ENCODE results near the gene GSE1.

The GSE1 gene

GRCh38 chr16:85678016-85678415 lies 64.9 kb downstream of the GSE1 start:
- no peaks in the 10 kb centered on the region for H3K4me1 ChIP-seq
- in situ Hi-C loops (cut with MboI; ENCODE audit: low sequenced_read_pairs) = no loop called here
- H3K4me3 ChIP-seq = no peak overlapping the region
- no peak for DNase-seq (ENCODE audit: low spot score in 2 of 2)
- H3K36me3 ChIP-seq (replicated peaks) = peaks cover 96% of the 10 kb centered on the region
- H3K27me3 ChIP-seq (ENCODE audit: low read depth) = no peaks in the 10 kb centered on the region
- H3K9me3 ChIP-seq = no peaks in the 10 kb centered on the region

DNA sequence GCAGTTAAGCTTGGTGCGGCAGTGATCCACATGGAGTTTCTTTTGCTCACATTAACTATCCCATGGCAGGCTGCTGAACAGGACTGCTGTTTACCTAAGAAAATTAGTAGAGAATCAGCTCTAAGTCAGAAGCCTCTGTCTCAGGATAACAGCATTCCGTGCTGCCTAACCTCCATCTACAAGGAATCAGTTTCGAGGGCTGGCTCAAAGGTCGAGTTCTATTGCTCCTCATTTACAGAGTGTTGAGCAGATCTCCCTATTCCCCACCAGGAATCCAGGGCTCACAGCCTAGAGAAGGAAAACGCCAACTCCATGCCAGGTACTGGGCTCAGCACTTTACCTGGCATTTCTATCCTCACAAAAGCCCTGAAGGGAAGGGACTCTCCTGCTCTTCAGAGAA lies 65.7 kb downstream of the GSE1 start:
- in situ Hi-C loops (cut with MboI; ENCODE audit: low sequenced_read_pairs) = no loop called here
- Histone ChIP-seq H3K9me3 (no peaks in the 10 kb centered on the region), H3K4me1 (peaks cover 1% of the 10 kb centered on the region; the same call in 1 of the 2 replicates), H3K4me3 (no peak overlapping the region), H3K36me3 (replicated peaks) (peaks cover 96% of the 10 kb centered on the region), H3K27me3 (ENCODE audit: low read depth) (no peaks in the 10 kb centered on the region)
- DNase-seq (ENCODE audit: low spot score in 2 of 2) = no peak

DNA sequence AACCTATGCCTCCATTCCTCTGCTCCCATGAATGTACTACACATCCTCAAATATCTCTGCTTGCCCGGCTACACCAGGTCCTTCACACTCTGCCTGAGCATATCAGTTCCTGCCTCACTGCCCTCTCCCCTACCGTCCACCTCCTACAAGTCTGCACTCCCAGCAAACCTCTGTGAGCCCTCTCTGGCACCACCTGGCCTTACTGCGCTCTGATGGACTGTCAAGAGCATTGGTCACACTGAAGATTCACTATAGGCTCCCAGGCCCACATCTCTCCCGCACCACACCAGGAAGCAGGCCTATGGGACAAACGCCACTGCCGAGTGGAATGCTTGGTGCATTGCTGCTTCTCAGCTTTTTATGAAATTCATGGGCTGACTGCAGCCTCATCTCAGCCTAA lies 66.7 kb downstream of the GSE1 start:
- no peaks in the 10 kb centered on the region for H3K27me3 ChIP-seq (ENCODE audit: low read depth)
- in situ Hi-C loops (cut with MboI; ENCODE audit: low sequenced_read_pairs) = no loop called here
- H3K36me3 ChIP-seq (replicated peaks) = peaks cover 91% of the 10 kb centered on the region
- no peaks in the 10 kb centered on the region for H3K9me3 ChIP-seq
- H3K4me3 ChIP-seq = no peak overlapping the region
- H3K4me1 ChIP-seq = peaks cover 6% of the 10 kb centered on the region; the same call in 1 of the 2 replicates
- no peak for DNase-seq (ENCODE audit: low spot score in 2 of 2)

- H3K27me3 ChIP-seq (ENCODE audit: low read depth) = no peaks in the 10 kb centered on the region
- H3K4me3 ChIP-seq = no peak overlapping the region
- in situ Hi-C loops (cut with MboI; ENCODE audit: low sequenced_read_pairs) = no loop called here
- DNase-seq (ENCODE audit: low spot score in 2 of 2) = no peak
- H3K4me1 ChIP-seq = peaks cover 6% of the 10 kb centered on the region; the same call in 1 of the 2 replicates
- no peaks in the 10 kb centered on the region for H3K9me3 ChIP-seq
- peaks cover 90% of the 10 kb centered on the region for H3K36me3 ChIP-seq (replicated peaks)
Measured at GRCh38 chr16:85680352-85680944, 67.3 kb downstream of the GSE1 start.

- in situ Hi-C loops (cut with MboI; ENCODE audit: low sequenced_read_pairs) = no loop called here
- H3K27me3 ChIP-seq (ENCODE audit: low read depth) = no peaks in the 10 kb centered on the region
- no peak overlapping the region for H3K4me3 ChIP-seq
- DNase-seq (ENCODE audit: low spot score in 2 of 2) = no peak
- H3K4me1 ChIP-seq = peaks cover 6% of the 10 kb centered on the region
- peaks cover 88% of the 10 kb centered on the region for H3K36me3 ChIP-seq (replicated peaks)
- H3K9me3 ChIP-seq = no peaks in the 10 kb centered on the region
Measured at GRCh38 chr16:85681255-85681654, 68.1 kb downstream of the GSE1 start.

DNA sequence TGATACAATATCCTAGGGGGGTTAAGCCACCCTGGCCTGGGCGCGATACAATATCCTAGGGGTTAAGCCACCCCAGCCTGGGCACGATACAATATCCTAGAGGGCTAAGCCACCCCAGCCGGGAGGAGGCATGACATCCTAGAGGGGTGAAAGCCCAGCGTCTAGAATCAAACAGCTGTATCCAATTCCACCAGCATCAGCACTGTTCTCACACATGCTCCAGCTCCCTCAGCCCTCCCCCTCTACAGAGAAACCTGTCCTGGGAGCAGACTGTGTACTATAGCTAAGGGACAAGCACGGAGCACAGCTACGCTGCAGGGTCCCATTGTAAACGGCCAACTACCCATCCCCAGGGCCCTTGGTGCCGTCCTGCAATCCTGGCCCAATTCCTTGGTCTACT lies 69.4 kb downstream of the GSE1 start:
- peaks cover 14% of the 10 kb centered on the region for H3K4me1 ChIP-seq

DNA sequence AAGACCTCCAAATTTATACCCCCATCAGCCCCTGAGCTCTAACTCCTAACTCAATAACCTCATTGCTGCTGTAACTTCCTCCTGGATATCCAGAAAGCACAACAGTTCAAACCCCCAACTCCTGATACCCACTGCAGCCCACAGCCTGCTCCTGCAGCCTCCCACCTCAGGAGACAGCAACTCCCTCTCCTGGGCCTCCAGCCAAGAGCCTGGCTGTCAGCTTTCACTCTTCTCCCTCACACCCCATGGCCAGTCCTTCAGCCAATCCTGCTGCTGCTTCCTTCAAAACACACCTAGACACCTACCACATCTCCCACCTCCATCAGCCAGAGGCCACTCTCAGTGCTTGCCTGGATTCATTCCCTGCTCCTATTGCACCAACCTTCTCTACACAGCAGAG lies 70.2 kb downstream of the GSE1 start:
- H3K36me3 ChIP-seq (replicated peaks) = peaks cover 79% of the 10 kb centered on the region
- no peaks in the 10 kb centered on the region for H3K9me3 ChIP-seq
- no peak for DNase-seq (ENCODE audit: low spot score in 2 of 2)
- H3K4me1 ChIP-seq = peaks cover 14% of the 10 kb centered on the region
- no peak overlapping the region for H3K4me3 ChIP-seq
- H3K27me3 ChIP-seq (ENCODE audit: low read depth) = no peaks in the 10 kb centered on the region
- in situ Hi-C loops (cut with MboI; ENCODE audit: low sequenced_read_pairs) = no loop called here

More for the DNA sequence above, 69.4 kb downstream of the GSE1 start:
- Histone ChIP-seq H3K9me3 (no peaks in the 10 kb centered on the region), H3K4me3 (no peak overlapping the region), H3K27me3 (ENCODE audit: low read depth) (no peaks in the 10 kb centered on the region), H3K36me3 (replicated peaks) (peaks cover 87% of the 10 kb centered on the region)
- DNase-seq (ENCODE audit: low spot score in 2 of 2) = no peak
- in situ Hi-C loops (cut with MboI; ENCODE audit: low sequenced_read_pairs) = no loop called here

DNA sequence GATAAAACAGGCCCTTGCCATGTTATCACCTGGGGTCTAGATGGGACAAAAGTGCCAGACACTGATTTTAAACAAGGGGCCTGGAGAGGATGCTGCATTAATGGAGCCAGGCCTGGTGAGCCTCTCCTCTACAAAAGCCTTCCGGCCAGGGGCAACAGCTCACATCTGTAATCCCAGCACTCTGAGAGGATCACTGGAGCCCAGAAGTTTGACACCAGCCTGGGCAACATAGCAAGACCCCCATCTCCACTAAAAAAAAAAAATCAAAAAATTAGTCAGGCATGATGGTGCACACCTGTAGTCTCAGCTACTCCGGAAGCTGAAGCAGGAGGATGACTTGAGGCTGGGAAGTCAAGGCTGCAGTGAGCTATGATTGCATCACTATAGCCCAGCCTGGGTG lies 72.1 kb downstream of the GSE1 start:
- H3K36me3 ChIP-seq (replicated peaks) = peaks cover 62% of the 10 kb centered on the region
- no peak for DNase-seq (ENCODE audit: low spot score in 2 of 2)
- no peaks in the 10 kb centered on the region for H3K27me3 ChIP-seq (ENCODE audit: low read depth)
- no peak overlapping the region for H3K4me3 ChIP-seq
- H3K4me1 ChIP-seq = peaks cover 14% of the 10 kb centered on the region
- no peaks in the 10 kb centered on the region for H3K9me3 ChIP-seq
- in situ Hi-C loops (cut with MboI; ENCODE audit: low sequenced_read_pairs) = no loop called here

DNA sequence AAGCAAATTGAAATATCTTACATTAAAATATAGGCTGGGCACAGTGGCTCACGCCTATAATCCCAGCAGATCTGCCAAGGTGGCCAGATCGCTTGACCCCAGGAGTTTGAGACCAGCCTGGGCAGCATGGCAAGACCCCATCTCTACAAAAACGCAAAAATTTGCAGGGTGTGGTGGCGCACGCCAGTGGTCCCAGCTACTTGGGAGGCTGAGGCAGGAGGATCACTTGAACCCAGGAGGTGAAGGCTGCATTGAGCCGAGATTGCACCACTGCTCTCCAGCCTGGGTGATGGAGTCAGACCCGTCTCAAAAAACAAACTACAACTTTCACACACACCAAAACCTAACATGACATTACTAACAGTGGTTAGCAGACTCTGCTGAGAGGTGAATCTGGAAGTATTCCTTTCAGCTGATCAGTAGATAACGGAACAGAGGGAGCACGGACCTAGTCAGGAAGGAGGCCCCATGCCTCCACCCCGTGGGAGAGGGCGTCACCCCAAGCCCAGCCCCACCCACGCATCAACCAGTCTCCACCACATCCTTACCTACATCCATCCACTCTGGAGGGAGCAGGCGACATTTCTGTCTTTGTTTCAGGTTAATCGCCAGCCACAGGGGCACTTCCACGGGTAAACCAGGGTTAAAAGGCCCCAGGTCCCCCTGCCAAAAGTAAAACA lies 73.9 kb downstream of the GSE1 start:
- H3K27me3 ChIP-seq (ENCODE audit: low read depth) = no peaks in the 10 kb centered on the region
- in situ Hi-C loops (cut with MboI; ENCODE audit: low sequenced_read_pairs) = no loop called here
- no peaks in the 10 kb centered on the region for H3K9me3 ChIP-seq
- peak overlapping the region; percentile 55 for H3K4me3 ChIP-seq
- H3K4me1 ChIP-seq = peaks cover 14% of the 10 kb centered on the region
- peaks cover 46% of the 10 kb centered on the region for H3K36me3 ChIP-seq (replicated peaks)
- DNase-seq (ENCODE audit: low spot score in 2 of 2) = peak in 1 of 2 experiments; percentile 60

DNA sequence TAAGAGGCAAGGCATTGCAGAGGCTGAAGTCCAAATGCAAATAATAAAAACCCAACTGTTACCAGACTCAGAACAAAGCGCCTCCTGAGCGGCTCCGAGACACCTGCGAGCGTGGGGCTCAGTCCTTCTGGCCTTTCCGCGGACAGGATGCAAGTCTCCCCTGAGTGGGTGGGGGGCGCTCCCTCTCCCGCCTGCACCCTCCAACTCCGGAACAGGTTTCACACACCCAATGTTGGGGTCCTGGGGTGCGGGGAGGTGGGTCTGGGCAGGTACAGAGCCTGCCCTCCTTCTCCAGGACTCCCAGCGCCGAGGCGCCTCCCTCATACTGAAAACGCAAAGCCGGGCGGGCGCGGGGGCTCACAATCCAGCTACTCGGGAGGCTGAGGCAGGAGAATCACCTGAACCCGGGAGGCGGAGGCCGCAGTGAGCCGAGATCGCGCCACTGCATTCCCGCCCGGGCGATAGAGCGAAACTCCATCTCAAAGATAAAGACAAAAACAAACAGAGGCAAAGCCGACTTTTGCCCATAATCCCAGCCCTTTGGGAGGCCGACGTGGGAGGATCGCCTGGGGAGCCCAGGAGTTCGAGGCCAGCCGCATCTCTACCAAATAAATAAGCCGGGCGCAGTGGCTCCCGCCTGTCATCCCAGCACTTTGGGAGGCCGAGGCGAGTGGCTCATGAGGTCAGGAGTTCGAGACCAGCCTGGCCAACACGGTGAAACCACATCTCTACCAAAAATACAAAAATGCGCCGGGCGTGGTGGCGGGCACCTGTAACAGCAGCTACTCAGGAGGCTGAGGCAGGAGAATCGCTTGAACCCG lies 74.7 kb downstream of the GSE1 start:
- peaks cover 14% of the 10 kb centered on the region for H3K4me1 ChIP-seq
- H3K4me3 ChIP-seq = peak overlapping the region; percentile 55
- H3K27me3 ChIP-seq (ENCODE audit: low read depth) = no peaks in the 10 kb centered on the region
- H3K9me3 ChIP-seq = no peaks in the 10 kb centered on the region
- DNase-seq (ENCODE audit: low spot score in 2 of 2) = peak in 1 of 2 experiments; percentile 38
- in situ Hi-C loops (cut with MboI; ENCODE audit: low sequenced_read_pairs) = no loop called here
- peaks cover 40% of the 10 kb centered on the region for H3K36me3 ChIP-seq (replicated peaks)

- Histone ChIP-seq H3K4me3 (peak within 1 kb of the TSS; percentile 55), H3K27me3 (ENCODE audit: low read depth) (no peaks in the 10 kb centered on the region), H3K9me3 (no peaks in the 10 kb centered on the region), H3K4me1 (peaks cover 13% of the 10 kb centered on the region), H3K36me3 (replicated peaks) (peaks cover 31% of the 10 kb centered on the region)
- peak; percentile 93 to 95 for DNase-seq (ENCODE audit: low spot score in 2 of 2)
- in situ Hi-C loops (cut with MboI; ENCODE audit: low sequenced_read_pairs) = no loop called here
Measured at GRCh38 chr16:85688586-85689284, 75.6 kb downstream of the GSE1 start, which contains the start of gene GINS2. Gene GINS2, minus strand, starts transcription at chr16:85688954. Its CDS starts 56 bp downstream, at chr16:85688898.

DNA sequence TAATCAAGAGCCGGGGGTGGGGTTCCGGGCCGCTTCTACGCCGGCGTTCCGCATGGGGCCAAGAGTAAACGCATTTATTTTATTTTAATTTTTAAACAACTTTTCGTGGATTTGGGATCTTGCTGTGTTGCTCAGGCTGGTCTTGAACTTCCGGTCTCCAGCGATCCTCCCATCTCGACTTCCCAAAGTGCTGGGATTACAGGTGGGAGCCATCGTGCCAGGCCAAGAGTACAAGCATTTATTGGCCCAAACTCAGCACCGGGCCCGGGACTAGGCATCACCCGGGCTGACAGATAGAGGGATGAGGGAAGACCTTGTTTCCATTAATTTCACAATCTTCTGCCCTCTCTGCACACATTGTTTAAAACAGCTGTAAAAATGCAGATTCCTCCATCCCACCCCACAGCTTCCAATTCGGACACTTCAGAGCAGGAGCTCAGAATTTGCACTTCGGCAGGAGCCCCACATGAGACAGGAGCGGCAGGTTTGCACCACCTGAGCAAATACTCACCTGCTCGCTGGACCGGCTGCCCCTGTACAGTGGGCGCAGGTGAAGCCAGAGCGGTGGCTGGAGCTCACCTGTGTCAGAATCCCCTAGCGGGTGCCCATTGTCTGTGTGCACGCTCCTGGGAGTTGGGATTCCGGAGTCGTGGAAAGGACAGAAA lies 76.3 kb downstream of the GSE1 start:
- peak in 1 of 2 experiments; percentile 34 for DNase-seq (ENCODE audit: low spot score in 2 of 2)
- in situ Hi-C loops (cut with MboI; ENCODE audit: low sequenced_read_pairs) = no loop called here
- H3K27me3 ChIP-seq (ENCODE audit: low read depth) = no peaks in the 10 kb centered on the region
- peak overlapping the region; percentile 55 for H3K4me3 ChIP-seq
- H3K9me3 ChIP-seq = no peaks in the 10 kb centered on the region
- peaks cover 29% of the 10 kb centered on the region for H3K36me3 ChIP-seq (replicated peaks)
- peaks cover 8% of the 10 kb centered on the region for H3K4me1 ChIP-seq

- H3K4me1 ChIP-seq = peaks cover 8% of the 10 kb centered on the region
- DNase-seq (ENCODE audit: low spot score in 2 of 2) = no peak
- no peaks in the 10 kb centered on the region for H3K9me3 ChIP-seq
- H3K4me3 ChIP-seq = no peak overlapping the region
- H3K27me3 ChIP-seq (ENCODE audit: low read depth) = no peaks in the 10 kb centered on the region
- peaks cover 24% of the 10 kb centered on the region for H3K36me3 ChIP-seq (replicated peaks)
- in situ Hi-C loops (cut with MboI; ENCODE audit: low sequenced_read_pairs) = no loop called here
Measured at GRCh38 chr16:85689950-85690320, 76.8 kb downstream of the GSE1 start.

All from HAP-1 (cell line).